Measurements from ENCODE around the gene SLC37A1.

The SLC37A1 gene

DNA sequence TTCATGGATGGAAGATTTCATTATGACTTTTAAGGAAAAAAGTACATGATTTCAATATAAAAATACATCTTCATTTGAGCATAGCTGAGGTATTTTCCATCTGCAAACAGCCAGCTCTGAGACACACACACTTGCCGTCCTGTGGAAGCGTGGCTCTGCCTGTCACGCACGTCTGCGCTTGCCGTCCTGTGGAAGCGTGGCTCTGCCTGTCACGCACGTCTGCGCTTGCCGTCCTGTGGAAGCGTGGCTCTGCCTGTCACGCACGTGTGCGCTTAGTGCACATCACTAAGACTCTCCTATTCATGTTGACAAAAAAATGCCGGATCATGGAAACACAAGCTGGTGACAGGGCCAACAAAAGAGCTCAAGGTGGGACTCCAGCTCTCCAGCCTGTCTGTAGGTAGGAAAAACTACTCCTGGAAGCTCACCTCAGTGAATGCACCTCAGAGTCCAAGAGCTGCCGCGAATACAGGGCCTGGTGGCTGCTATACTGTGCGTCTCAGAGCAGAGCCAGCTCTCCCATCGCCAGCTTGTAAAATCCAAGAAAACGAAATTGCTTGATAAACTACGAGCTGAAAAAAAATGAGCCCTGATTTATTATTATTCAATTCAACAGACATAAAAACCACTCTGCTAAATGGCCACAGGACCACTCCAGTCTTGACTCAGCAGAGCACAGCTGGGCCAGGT lies 69.3 kb downstream of the SLC37A1 start:
- Histone ChIP-seq H3K4me3 (ENCODE audit: low read length) (no peak overlapping the region), H3K4me1 (ENCODE audit: control insufficient read depth, insufficient read depth, low read length) (no peaks in the 10 kb centered on the region)
- no peak for DNase-seq (ENCODE audit: low read depth)

GRCh38 chr21:42583477-42584295 lies 70.0 kb downstream of the SLC37A1 start:
- DNase-seq (ENCODE audit: low read depth), result no peak
- H3K9ac ChIP-seq (ENCODE audit: low read length), result no peak overlapping the region
- no peak overlapping the region for H3K4me3 ChIP-seq (ENCODE audit: low read length)
- no peaks in the 10 kb centered on the region for H3K4me1 ChIP-seq (ENCODE audit: control insufficient read depth, insufficient read depth, low read length)
- H3K9me3 ChIP-seq (ENCODE audit: control insufficient read depth, low read length), result no peaks in the 10 kb centered on the region
- no peaks in the 10 kb centered on the region for H3K36me3 ChIP-seq (ENCODE audit: control insufficient read depth, insufficient read depth, low read length, severe bottlenecking)
- H3K27me3 ChIP-seq (replicated peaks; ENCODE audit: control insufficient read depth, insufficient read depth, low read length), result peaks cover 10% of the 10 kb centered on the region

More for the DNA sequence above, 69.3 kb downstream of the SLC37A1 start:
- Histone ChIP-seq H3K9me3 (ENCODE audit: control insufficient read depth, low read length) (peaks cover 4% of the 10 kb centered on the region), H3K36me3 (ENCODE audit: control insufficient read depth, insufficient read depth, low read length, severe bottlenecking) (no peaks in the 10 kb centered on the region), H3K27me3 (replicated peaks; ENCODE audit: control insufficient read depth, insufficient read depth, low read length) (peaks cover 10% of the 10 kb centered on the region), H3K9ac (ENCODE audit: low read length) (no peak overlapping the region)

GRCh38 chr21:42584296-42584641 lies 70.6 kb downstream of the SLC37A1 start:
- no peak for DNase-seq (ENCODE audit: low read depth)
- Histone ChIP-seq H3K4me3 (ENCODE audit: low read length) (no peak overlapping the region), H3K36me3 (ENCODE audit: control insufficient read depth, insufficient read depth, low read length, severe bottlenecking) (no peaks in the 10 kb centered on the region), H3K4me1 (ENCODE audit: control insufficient read depth, insufficient read depth, low read length) (no peaks in the 10 kb centered on the region), H3K9ac (ENCODE audit: low read length) (no peak overlapping the region), H3K9me3 (ENCODE audit: control insufficient read depth, low read length) (no peaks in the 10 kb centered on the region), H3K27me3 (replicated peaks; ENCODE audit: control insufficient read depth, insufficient read depth, low read length) (peaks cover 10% of the 10 kb centered on the region)

DNA sequence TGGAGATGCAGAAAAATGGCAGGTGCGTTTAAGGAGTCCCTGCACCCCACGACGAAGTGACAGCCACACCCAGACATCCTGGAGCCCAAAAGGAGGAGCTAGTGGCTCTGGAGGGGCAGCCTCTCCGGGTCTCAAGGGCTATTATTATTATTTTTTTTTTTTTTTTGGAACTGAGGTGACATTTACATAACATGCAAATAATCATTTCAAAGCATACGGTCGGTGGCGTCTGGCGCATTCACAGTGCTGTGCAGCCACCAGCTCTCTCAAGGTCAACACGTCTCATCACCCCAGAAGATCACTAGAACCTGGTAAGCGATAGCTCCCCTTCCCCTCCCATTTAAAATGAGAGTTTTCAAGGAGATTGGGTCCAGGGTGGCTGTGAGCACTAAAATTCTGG lies 72.2 kb downstream of the SLC37A1 start:
- Histone ChIP-seq H3K36me3 (ENCODE audit: control insufficient read depth, insufficient read depth, low read length, severe bottlenecking) (no peaks in the 10 kb centered on the region), H3K9ac (ENCODE audit: low read length) (no peak overlapping the region), H3K4me3 (ENCODE audit: low read length) (no peak overlapping the region)

DNA sequence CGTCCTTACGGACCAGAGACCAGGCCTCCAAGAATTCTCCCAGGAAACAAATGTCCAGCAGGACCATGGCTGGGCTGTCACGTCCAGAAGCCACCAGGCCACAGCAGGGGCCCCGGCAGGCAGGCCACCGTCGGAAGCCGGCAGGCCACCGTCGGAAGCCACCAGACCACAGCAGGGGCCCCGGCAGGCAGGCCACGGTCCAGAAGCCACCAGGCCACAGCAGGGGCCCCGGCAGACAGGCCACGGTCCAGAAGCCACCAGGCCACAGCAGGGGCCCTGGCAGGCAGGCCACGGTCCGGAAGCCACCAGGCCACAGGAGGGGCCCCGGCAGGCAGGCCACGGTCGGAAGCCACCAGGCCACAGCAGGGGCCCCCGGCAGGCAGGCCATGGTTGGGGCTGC lies 72.8 kb downstream of the SLC37A1 start:
- no peak overlapping the region for H3K9ac ChIP-seq (ENCODE audit: low read length)
- H3K27me3 ChIP-seq (replicated peaks; ENCODE audit: control insufficient read depth, insufficient read depth, low read length), result peaks cover 17% of the 10 kb centered on the region
- no peaks in the 10 kb centered on the region for H3K36me3 ChIP-seq (ENCODE audit: control insufficient read depth, insufficient read depth, low read length, severe bottlenecking)
- H3K4me1 ChIP-seq (ENCODE audit: control insufficient read depth, insufficient read depth, low read length), result no peaks in the 10 kb centered on the region
- H3K9me3 ChIP-seq (ENCODE audit: control insufficient read depth, low read length), result no peaks in the 10 kb centered on the region
- no peak overlapping the region for H3K4me3 ChIP-seq (ENCODE audit: low read length)
- no peak for DNase-seq (ENCODE audit: low read depth)

More for the DNA sequence above, 72.2 kb downstream of the SLC37A1 start:
- peaks cover 15% of the 10 kb centered on the region for H3K27me3 ChIP-seq (replicated peaks; ENCODE audit: control insufficient read depth, insufficient read depth, low read length)
- no peaks in the 10 kb centered on the region for H3K4me1 ChIP-seq (ENCODE audit: control insufficient read depth, insufficient read depth, low read length)
- no peaks in the 10 kb centered on the region for H3K9me3 ChIP-seq (ENCODE audit: control insufficient read depth, low read length)
- no peak for DNase-seq (ENCODE audit: low read depth)

- H3K27me3 ChIP-seq (replicated peaks; ENCODE audit: control insufficient read depth, insufficient read depth, low read length), result peaks cover 16% of the 10 kb centered on the region
- no peaks in the 10 kb centered on the region for H3K36me3 ChIP-seq (ENCODE audit: control insufficient read depth, insufficient read depth, low read length, severe bottlenecking)
- DNase-seq (ENCODE audit: low read depth), result no peak
- no peaks in the 10 kb centered on the region for H3K9me3 ChIP-seq (ENCODE audit: control insufficient read depth, low read length)
- H3K4me1 ChIP-seq (ENCODE audit: control insufficient read depth, insufficient read depth, low read length), result no peaks in the 10 kb centered on the region
- no peak overlapping the region for H3K4me3 ChIP-seq (ENCODE audit: low read length)
- no peak overlapping the region for H3K9ac ChIP-seq (ENCODE audit: low read length)
Measured at GRCh38 chr21:42587036-42587435, 73.4 kb downstream of the SLC37A1 start.

GRCh38 chr21:42590431-42591131 lies 76.9 kb downstream of the SLC37A1 start:
- Histone ChIP-seq H3K9ac (ENCODE audit: low read length) (no peak overlapping the region), H3K36me3 (ENCODE audit: control insufficient read depth, insufficient read depth, low read length, severe bottlenecking) (no peaks in the 10 kb centered on the region), H3K9me3 (ENCODE audit: control insufficient read depth, low read length) (peaks cover 4% of the 10 kb centered on the region), H3K27me3 (replicated peaks; ENCODE audit: control insufficient read depth, insufficient read depth, low read length) (peaks cover 25% of the 10 kb centered on the region), H3K4me1 (ENCODE audit: control insufficient read depth, insufficient read depth, low read length) (peaks cover 7% of the 10 kb centered on the region), H3K4me3 (ENCODE audit: low read length) (no peak overlapping the region)
- no peak for DNase-seq (ENCODE audit: low read depth)

- Histone ChIP-seq H3K9ac (ENCODE audit: low read length) (no peak overlapping the region), H3K36me3 (ENCODE audit: control insufficient read depth, insufficient read depth, low read length, severe bottlenecking) (no peaks in the 10 kb centered on the region), H3K4me3 (ENCODE audit: low read length) (no peak overlapping the region), H3K9me3 (ENCODE audit: control insufficient read depth, low read length) (peaks cover 8% of the 10 kb centered on the region), H3K4me1 (ENCODE audit: control insufficient read depth, insufficient read depth, low read length) (peaks cover 11% of the 10 kb centered on the region), H3K27me3 (replicated peaks; ENCODE audit: control insufficient read depth, insufficient read depth, low read length) (peaks cover 25% of the 10 kb centered on the region)
- DNase-seq (ENCODE audit: low read depth), result no peak
Measured at GRCh38 chr21:42591170-42591869, 77.7 kb downstream of the SLC37A1 start.

DNA sequence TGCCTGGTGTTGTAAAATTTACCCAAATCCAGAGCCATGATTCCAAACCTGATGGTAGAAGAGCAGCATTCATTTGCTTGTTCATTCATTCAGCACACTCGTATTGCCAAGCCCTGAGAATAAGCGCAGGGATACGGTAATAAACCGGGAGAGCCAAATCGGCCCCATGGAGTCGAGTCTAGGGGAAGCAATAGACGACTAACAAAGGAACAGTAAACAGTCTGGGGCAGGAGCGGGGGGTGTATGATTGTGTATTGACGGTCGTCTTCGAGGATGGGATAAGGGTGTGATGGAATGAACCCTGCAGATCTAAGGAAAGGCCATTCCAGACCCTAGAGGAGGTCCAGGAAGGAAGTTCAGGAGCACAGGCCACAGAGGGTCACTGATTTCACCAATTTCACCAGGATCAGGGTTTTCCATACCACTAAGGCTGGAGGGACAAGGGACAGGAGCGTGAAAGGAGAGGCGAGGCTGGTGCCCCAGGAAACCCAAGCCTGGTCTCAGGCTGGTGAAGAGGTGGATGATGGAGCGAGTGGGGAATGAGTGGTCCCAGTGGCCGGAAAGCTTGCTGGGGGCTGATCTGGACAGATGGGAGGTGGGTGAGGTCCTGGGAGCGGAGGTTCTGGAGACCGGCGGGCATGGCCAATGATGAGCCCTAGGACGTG lies 78.6 kb downstream of the SLC37A1 start:
- peaks cover 10% of the 10 kb centered on the region for H3K9me3 ChIP-seq (ENCODE audit: control insufficient read depth, low read length)
- H3K4me3 ChIP-seq (ENCODE audit: low read length), result no peak overlapping the region
- DNase-seq (ENCODE audit: low read depth), result no peak
- H3K4me1 ChIP-seq (ENCODE audit: control insufficient read depth, insufficient read depth, low read length), result peaks cover 11% of the 10 kb centered on the region
- no peak overlapping the region for H3K9ac ChIP-seq (ENCODE audit: low read length)
- peaks cover 25% of the 10 kb centered on the region for H3K27me3 ChIP-seq (replicated peaks; ENCODE audit: control insufficient read depth, insufficient read depth, low read length)
- no peaks in the 10 kb centered on the region for H3K36me3 ChIP-seq (ENCODE audit: control insufficient read depth, insufficient read depth, low read length, severe bottlenecking)

GRCh38 chr21:42593007-42593814 lies 79.6 kb downstream of the SLC37A1 start:
- Histone ChIP-seq H3K4me1 (ENCODE audit: control insufficient read depth, insufficient read depth, low read length) (peaks cover 11% of the 10 kb centered on the region), H3K27me3 (replicated peaks; ENCODE audit: control insufficient read depth, insufficient read depth, low read length) (peaks cover 29% of the 10 kb centered on the region), H3K36me3 (ENCODE audit: control insufficient read depth, insufficient read depth, low read length, severe bottlenecking) (no peaks in the 10 kb centered on the region), H3K9ac (ENCODE audit: low read length) (no peak overlapping the region), H3K9me3 (ENCODE audit: control insufficient read depth, low read length) (peaks cover 19% of the 10 kb centered on the region), H3K4me3 (ENCODE audit: low read length) (no peak overlapping the region)
- DNase-seq (ENCODE audit: low read depth), result peak; percentile 85

Measured in adipocyte (in vitro differentiated cells).